Adrenal gland (tissue), 5 donors: ENCODE data around the gene TBL1XR1.
"Not testable (repeated sequence)": the region's sequence is repeated elsewhere in the genome, so short reads cannot be mapped to it uniquely, and the experiment has no call there.

Source experiments
- POLR2A ChIP-seq, 2 donors: fragments of 450-650 bp; IDR thresholded peaks; one replicate each; pipeline ENCODE4 v1.6.1; 2017; ENCODE audit warnings: antibody characterized with exemption in 2 of 2, mild to moderate bottlenecking in 2 of 2, moderate library complexity in 1 of 2
- TF ChIP-seq, protein P1 (sequence below), 6 experiments: fragments of 450-650 bp in 4 of 6; fragments of 200-600 bp in 2 of 6; sonication (generic) in 1 of 6; IDR thresholded peaks; 1 replicate in 5 of 6; 2 replicates in 1 of 6; pipeline versions ENCODE4 v1.5.1 to v1.8.0; 2016 to 2021; ENCODE audit warnings: antibody characterized with exemption in 6 of 6, mild to moderate bottlenecking in 2 of 6, moderate library complexity in 1 of 6
- donor health status: DM: no; HTN: no; CAD: no.

DNA sequence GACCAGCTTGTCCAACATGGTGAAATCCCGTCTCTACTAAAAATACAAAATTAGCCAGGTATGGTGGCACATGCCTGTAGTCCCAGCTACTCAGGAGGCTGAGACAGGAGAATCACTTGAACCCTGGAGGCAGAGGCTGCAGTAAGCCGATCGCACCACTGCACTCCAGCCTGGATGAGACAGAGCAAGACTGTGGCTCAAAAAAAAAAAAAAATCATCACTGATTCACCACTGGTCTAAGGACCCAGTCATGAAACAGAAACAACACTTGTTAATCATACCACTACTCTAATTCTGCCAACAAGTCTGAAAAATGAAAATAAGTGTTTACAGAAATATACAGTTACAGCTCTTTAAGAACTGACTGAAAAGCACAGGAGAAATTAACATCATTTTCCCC, 12.7 kb downstream of the TBL1XR1 start:
- TF ChIP-seq, protein P1, sequence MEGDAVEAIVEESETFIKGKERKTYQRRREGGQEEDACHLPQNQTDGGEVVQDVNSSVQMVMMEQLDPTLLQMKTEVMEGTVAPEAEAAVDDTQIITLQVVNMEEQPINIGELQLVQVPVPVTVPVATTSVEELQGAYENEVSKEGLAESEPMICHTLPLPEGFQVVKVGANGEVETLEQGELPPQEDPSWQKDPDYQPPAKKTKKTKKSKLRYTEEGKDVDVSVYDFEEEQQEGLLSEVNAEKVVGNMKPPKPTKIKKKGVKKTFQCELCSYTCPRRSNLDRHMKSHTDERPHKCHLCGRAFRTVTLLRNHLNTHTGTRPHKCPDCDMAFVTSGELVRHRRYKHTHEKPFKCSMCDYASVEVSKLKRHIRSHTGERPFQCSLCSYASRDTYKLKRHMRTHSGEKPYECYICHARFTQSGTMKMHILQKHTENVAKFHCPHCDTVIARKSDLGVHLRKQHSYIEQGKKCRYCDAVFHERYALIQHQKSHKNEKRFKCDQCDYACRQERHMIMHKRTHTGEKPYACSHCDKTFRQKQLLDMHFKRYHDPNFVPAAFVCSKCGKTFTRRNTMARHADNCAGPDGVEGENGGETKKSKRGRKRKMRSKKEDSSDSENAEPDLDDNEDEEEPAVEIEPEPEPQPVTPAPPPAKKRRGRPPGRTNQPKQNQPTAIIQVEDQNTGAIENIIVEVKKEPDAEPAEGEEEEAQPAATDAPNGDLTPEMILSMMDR (IDR thresholded peaks at IDR 0.05) = peak in 2 of 6 experiments; percentile 9 to 15
- TF ChIP-seq POLR2A (IDR thresholded peaks at IDR 0.05) = not testable (repeated sequence)
